Suprapubic skin (tissue), 4 donors: Measurements from ENCODE around the gene KIAA0825. TPM values are rescaled to one million over a fixed set of nuclear protein-coding genes. Genes with fewer than 3 reads are reported as not detected.

ENCODE experiments used
- DNase-seq, 2 donors: peaks; one replicate each; pipeline ENCODE4 v3.0.0-alpha.2; 2019; ENCODE audit warnings: low spot score in 2 of 2
- H3K27ac ChIP-seq: fragments of 200-600 bp; sonication (generic); one replicate; pipeline ENCODE4 v1.5.1; 2019
- H3K27me3 ChIP-seq: fragments of 200-600 bp; sonication (generic); one replicate; pipeline ENCODE4 v1.5.1; 2019
- H3K36me3 ChIP-seq: fragments of 200-600 bp; sonication (generic); one replicate; pipeline ENCODE4 v1.5.1; 2019
- H3K4me1 ChIP-seq: fragments of 200-600 bp; sonication (generic); one replicate; pipeline ENCODE4 v1.5.1; 2019
- H3K4me3 ChIP-seq: fragments of 200-600 bp; sonication (generic); one replicate; pipeline ENCODE4 v1.5.1; 2019; ENCODE audit warnings: mild to moderate bottlenecking
- H3K9me3 ChIP-seq: fragments of 200-600 bp; sonication (generic); one replicate; pipeline ENCODE4 v1.5.1; 2019
- EP300 ChIP-seq: sonication (generic); formaldehyde crosslinking; IDR thresholded peaks from one replicate; pipeline ENCODE4 v1.6.1; 2017; ENCODE audit warnings: antibody characterized with exemption
- POLR2A ChIP-seq, 2 donors: fragments of 450-650 bp; IDR thresholded peaks; one replicate each; pipeline ENCODE4 v1.6.1; 2017; ENCODE audit warnings: antibody characterized with exemption in 2 of 2, mild to moderate bottlenecking in 2 of 2, moderate library complexity in 2 of 2
- POLR2AphosphoS5 ChIP-seq, 3 donors: sonication (generic); formaldehyde crosslinking; IDR thresholded peaks; one replicate each; pipeline ENCODE4 v1.6.1; 2017; ENCODE audit warnings: antibody characterized with exemption in 3 of 3
- WGBS: methylation state at CpG from one replicate; pipeline ENCODE4 v1.1.5; 2018; 5-methylcytosine and 5-hydroxymethylcytosine counted together
- total RNA-seq, 4 donors: library from RNA; depleted of rRNA; stranded (reverse); fragments of >200 nt; gene quantifications; one replicate each; pipeline ENCODE4 v1.1.0, GENCODE V29; 2016
- TF ChIP-seq, protein P1 (sequence below), 2 donors: fragments of 200-600 bp in 1 of 2; fragments of 450-650 bp in 1 of 2; sonication (generic) in 1 of 2; IDR thresholded peaks; one replicate each; pipeline ENCODE4 v1.5.1; 2016 to 2019; ENCODE audit warnings: antibody characterized with exemption in 2 of 2, mild to moderate bottlenecking in 1 of 2, moderate library complexity in 1 of 2

KIAA0825 gene
- total RNA-seq, 4 donors from 2014 or later: 3.4 to 5.8 (median 4.5) TPM

DNA sequence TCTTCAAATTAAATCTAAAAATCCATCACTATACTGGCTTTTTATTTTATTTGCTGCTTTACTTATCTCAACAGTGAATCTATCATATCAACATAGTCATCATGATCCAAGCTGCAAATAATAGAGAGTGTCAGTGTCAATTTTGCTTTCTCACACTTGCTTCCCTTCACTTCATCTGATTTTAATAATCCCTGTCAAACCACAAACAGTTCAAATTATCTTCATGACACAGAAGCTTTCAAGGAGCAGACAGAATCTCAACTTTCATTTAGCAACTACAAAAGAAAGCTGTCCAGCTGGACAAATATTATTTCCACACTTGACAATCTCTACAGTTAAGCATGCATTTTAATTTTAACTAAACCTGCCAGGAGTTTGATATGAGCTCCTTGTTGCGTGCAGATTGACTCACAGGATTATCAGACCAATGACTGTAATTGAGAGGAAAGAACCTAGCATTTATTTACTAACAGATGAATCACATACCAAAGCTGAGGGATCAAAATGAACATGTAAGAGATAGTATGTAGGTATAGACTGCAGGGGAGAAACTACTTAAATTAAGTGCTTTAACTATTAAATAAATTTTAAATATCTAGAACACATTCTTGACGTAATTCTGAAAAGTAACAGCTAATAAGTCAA, 56.0 kb downstream of the KIAA0825 start:
- no peak overlapping the region for H3K4me3 ChIP-seq
- no peaks in the 10 kb centered on the region for H3K27me3 ChIP-seq
- no peaks in the 10 kb centered on the region for H3K36me3 ChIP-seq
- no peak overlapping the region for H3K27ac ChIP-seq
- H3K9me3 ChIP-seq: no peaks in the 10 kb centered on the region
- 84% methylated on average over 2 of the region's 2 CpGs for WGBS
- TF ChIP-seq EP300 (no peak), POLR2A (IDR thresholded peaks at IDR 0.05) (no peak), POLR2AphosphoS5 (IDR thresholded peaks at IDR 0.05) (no peak)
- TF ChIP-seq, protein P1, sequence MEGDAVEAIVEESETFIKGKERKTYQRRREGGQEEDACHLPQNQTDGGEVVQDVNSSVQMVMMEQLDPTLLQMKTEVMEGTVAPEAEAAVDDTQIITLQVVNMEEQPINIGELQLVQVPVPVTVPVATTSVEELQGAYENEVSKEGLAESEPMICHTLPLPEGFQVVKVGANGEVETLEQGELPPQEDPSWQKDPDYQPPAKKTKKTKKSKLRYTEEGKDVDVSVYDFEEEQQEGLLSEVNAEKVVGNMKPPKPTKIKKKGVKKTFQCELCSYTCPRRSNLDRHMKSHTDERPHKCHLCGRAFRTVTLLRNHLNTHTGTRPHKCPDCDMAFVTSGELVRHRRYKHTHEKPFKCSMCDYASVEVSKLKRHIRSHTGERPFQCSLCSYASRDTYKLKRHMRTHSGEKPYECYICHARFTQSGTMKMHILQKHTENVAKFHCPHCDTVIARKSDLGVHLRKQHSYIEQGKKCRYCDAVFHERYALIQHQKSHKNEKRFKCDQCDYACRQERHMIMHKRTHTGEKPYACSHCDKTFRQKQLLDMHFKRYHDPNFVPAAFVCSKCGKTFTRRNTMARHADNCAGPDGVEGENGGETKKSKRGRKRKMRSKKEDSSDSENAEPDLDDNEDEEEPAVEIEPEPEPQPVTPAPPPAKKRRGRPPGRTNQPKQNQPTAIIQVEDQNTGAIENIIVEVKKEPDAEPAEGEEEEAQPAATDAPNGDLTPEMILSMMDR (IDR thresholded peaks at IDR 0.05): no peak
- H3K4me1 ChIP-seq: no peaks in the 10 kb centered on the region
- DNase-seq: no peak

DNA sequence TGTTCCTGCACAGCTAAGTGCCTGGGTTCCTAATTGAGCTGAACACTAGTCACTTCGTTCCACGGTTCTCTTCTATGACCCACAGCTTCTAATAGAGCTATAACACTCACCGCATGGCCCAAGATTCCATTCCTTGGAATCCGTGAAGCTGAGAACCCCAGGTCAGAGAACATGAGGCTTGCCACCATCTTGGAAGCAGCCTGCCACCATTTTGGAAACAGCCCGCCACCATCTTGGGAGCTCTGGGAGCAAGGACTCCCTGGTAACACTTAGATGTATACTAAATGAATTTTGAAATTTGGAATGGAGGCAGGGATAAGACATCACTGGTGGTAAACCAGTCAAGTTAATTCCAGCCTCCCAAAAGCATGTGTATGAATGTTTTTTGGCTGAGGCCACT, 60.4 kb downstream of the KIAA0825 start:
- H3K36me3 ChIP-seq: no peaks in the 10 kb centered on the region
- no peak overlapping the region for H3K27ac ChIP-seq
- no peaks in the 10 kb centered on the region for H3K27me3 ChIP-seq
- no peak for TF ChIP-seq POLR2AphosphoS5 (IDR thresholded peaks at IDR 0.05)
- TF ChIP-seq, protein P1 (IDR thresholded peaks at IDR 0.05): no peak
- no peak for TF ChIP-seq POLR2A (IDR thresholded peaks at IDR 0.05)
- no peak overlapping the region for H3K4me3 ChIP-seq
- H3K4me1 ChIP-seq: no peaks in the 10 kb centered on the region
- no peak for DNase-seq
- WGBS: 100% methylated on average over 5 of the region's 5 CpGs
- H3K9me3 ChIP-seq: no peaks in the 10 kb centered on the region

DNA sequence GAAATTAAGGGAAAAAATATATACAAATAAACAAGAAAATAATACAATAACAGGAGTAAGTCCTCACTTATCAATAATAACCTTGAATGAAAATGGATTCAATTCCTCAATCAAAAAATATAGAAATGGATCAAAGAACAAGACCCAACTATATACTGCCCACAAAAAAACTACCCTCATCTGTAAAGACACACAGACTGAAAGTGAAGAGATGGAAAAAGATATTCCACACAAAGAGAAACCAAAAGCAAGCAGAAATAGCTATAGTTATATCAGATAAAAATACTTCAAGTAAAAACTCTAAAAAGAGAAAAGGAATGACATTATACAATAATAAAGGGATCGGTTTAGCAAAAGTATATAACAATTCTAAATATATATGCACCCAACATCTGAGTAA, 66.5 kb downstream of the KIAA0825 start:
- no peak for DNase-seq
- Histone ChIP-seq H3K4me1 (no peaks in the 10 kb centered on the region), H3K27me3 (no peaks in the 10 kb centered on the region), H3K9me3 (peaks cover 12% of the 10 kb centered on the region), H3K27ac (no peak overlapping the region), H3K4me3 (no peak overlapping the region), H3K36me3 (no peaks in the 10 kb centered on the region)
- WGBS: 94% methylated on average over 1 of the region's 1 CpG
- TF ChIP-seq EP300: no peak
- TF ChIP-seq POLR2AphosphoS5 (IDR thresholded peaks at IDR 0.05): no peak
- no peak for TF ChIP-seq POLR2A (IDR thresholded peaks at IDR 0.05)
- TF ChIP-seq, protein P1 (IDR thresholded peaks at IDR 0.05): no peak

DNA sequence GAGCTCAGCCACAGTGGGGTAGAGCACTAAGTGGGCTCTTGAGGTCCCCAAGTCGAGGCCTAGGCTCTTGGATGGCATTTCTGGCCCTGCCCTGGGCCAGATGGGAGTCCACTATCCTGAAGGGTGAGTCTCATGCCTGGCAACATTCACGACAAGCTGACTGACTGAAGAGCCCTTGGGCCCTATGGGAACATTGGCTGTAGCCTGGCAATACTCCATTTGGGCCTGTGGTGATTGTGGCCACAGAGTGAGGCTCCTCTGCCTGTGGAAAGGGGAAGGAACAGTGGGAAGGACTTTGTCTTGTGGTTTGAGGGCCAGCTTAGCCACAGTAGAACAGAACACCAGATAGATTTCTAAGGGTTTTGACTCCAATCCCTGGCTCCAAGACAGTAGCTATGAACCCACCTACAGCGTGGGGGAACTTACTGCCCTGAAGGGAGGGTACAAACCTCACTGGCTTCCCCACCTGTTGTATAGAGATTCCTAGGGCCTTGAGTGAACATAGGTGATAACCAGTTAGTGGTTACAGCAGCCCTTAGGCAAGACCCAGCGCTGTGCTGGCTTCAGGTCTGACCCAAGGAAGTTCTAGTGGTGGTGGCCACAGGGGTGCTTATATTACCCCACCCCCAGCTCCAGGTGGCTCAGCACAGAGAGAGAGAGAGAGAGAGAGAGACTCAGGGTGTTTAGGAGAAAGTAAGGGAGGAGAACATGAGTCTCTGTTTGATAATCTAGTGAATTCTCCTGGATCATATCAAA, 72.4 kb downstream of the KIAA0825 start:
- H3K27me3 ChIP-seq: no peaks in the 10 kb centered on the region
- H3K36me3 ChIP-seq: no peaks in the 10 kb centered on the region
- WGBS: 87% methylated on average over 4 of the region's 4 CpGs
- no peak for DNase-seq
- H3K27ac ChIP-seq: no peak overlapping the region
- no peak overlapping the region for H3K4me3 ChIP-seq
- H3K4me1 ChIP-seq: no peaks in the 10 kb centered on the region
- peaks cover 8% of the 10 kb centered on the region for H3K9me3 ChIP-seq
- TF ChIP-seq POLR2AphosphoS5 (IDR thresholded peaks at IDR 0.05) (no peak), POLR2A (IDR thresholded peaks at IDR 0.05) (no peak), EP300 (no peak)
- TF ChIP-seq, protein P1 (IDR thresholded peaks at IDR 0.05): no peak

DNA sequence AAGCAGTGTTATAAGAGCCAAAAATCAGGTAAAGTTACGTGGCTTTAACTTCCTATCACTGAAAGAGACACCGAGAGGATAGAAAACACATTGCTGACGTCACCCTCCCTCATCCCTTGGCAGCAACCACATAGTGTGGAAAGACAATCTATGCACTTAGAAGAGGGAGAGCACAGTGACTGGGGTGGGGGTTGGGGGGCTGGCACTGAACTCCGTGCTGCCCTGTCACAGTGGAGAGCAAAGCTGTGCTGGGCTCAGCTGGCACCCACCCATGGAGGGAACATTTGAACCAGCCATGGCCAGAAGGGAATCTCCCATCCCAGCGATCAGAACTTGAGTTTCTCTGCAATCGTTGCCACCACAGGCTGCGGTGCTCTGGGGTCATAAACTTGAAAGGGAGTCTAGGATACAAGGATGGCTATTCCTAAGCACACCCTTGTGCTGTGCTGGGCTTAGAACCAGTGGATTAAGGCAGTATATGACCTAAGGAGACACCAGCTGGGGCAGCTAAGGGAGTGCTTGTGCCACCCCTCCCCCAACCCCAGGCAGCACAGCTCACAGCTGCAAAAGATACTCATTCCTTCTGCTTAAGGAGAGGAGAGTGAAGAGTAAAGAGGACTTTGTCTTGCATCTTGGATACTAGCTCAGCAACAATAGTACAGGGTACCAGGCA, 73.4 kb downstream of the KIAA0825 start:
- H3K4me3 ChIP-seq: no peak overlapping the region
- H3K27ac ChIP-seq: no peak overlapping the region
- no peaks in the 10 kb centered on the region for H3K36me3 ChIP-seq
- WGBS: 87% methylated on average over 7 of the region's 7 CpGs
- no peak for DNase-seq
- H3K27me3 ChIP-seq: no peaks in the 10 kb centered on the region
- no peaks in the 10 kb centered on the region for H3K4me1 ChIP-seq
- peaks cover 1% of the 10 kb centered on the region for H3K9me3 ChIP-seq
- TF ChIP-seq, protein P1 (IDR thresholded peaks at IDR 0.05): no peak
